D721Med (cell line): ENCODE results near the gene MAP3K13.
"Not testable (repeated sequence)": the region's sequence is repeated elsewhere in the genome, so short reads cannot be mapped to it uniquely, and the experiment has no call there.

Experiments used
- DNase-seq: peaks from one replicate; pipeline ENCODE4 v3.0.0; 2011; ENCODE audit warnings: low spot score; ENCODE audit not compliant: insufficient read length
- FAIRE-seq: peaks from 2 replicates; lab custom pipeline; 2011; peaks lifted over from hg19 to GRCh38; lab: Jason Lieb, UNC
- CTCF ChIP-seq: IDR thresholded peaks from 2 replicates; pipeline ENCODE4 v1.5.1; 2012; ENCODE audit warnings: mild to moderate bottlenecking, control low read depth; ENCODE audit not compliant: insufficient read depth; ENCODE audit errors: missing control alignments

The MAP3K13 gene

GRCh38 chr3:185381320-185382058 is 18.6 kb downstream of the MAP3K13 start:
- DNase-seq (no peak), FAIRE-seq (no peak)
- TF ChIP-seq CTCF, result no peak

- DNase-seq (no peak), FAIRE-seq (no peak)
Observed at GRCh38 chr3:185382154-185382553, 19.2 kb downstream of the MAP3K13 start.

GRCh38 chr3:185386515-185386914 is 23.6 kb downstream of the MAP3K13 start:
- FAIRE-seq, DNase-seq: not testable (repeated sequence)

More at GRCh38 chr3:185382154-185382553, 19.2 kb downstream of the MAP3K13 start:
- no peak for TF ChIP-seq CTCF

- DNase-seq (no peak), FAIRE-seq (no peak)
- no peak for TF ChIP-seq CTCF
Observed at GRCh38 chr3:185387646-185388045, 24.7 kb downstream of the MAP3K13 start.

GRCh38 chr3:185393055-185393454 is 30.1 kb downstream of the MAP3K13 start:
- TF ChIP-seq CTCF, result no peak
- FAIRE-seq (no peak), DNase-seq (no peak)

GRCh38 chr3:185397676-185398075 is 34.7 kb downstream of the MAP3K13 start:
- FAIRE-seq, result no peak
- DNase-seq, result no peak

More at GRCh38 chr3:185397676-185398075, 34.7 kb downstream of the MAP3K13 start:
- TF ChIP-seq CTCF, result no peak
